ENCODE measurements around the gene LRRC28.

DNA sequence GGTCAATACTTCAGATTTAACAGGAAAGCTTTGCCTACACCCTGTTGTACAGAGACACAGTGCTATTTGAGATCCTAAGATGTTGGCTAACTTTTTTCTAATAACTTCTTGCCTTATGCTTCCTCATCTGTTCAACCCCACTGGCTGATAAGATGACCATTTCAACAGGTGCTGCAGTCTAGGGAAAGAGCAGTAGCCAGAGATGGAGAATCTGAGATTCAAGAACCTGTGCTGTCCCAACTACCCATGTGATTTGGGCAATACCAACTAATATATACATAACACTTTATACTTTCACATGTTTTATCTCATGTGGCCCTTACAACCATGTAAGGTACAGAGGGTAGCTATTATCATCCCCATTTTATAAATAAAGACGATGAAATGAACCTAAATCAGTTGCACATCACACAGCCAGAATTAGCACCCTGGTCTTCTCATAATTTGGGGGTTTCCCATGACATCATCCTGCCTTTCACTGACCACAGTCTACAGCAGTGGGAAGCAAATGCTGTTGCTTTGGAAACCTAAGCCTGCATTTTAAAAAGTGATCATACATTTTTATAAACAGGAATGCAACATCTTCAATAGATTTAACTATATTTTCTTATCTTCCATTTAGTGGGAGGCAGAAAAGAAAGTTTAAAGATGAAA, 11.6 kb upstream of the LRRC28 start:
- TF ChIP-seq POLR2A (IDR thresholded peaks at IDR 0.05; ENCODE audit: low read depth, low read length) (no peak), TAF1 (IDR thresholded peaks at IDR 0.05; ENCODE audit: low read depth, low read length) (no peak), SPI1 (IDR thresholded peaks at IDR 0.05; ENCODE audit: low read depth, low read length) (no peak), POU2F2 (IDR thresholded peaks at IDR 0.05; ENCODE audit: low read depth, low read length) (no peak), POLR2AphosphoS5 (IDR thresholded peaks at IDR 0.05; ENCODE audit: low read depth, low read length) (no peak)
